OCI-LY1 (cell line): Measurements from ENCODE around the gene DIAPH2.

Source experiments
- CTCF ChIP-seq: fragments of 200-600 bp; sonication (generic), shearing (Covaris generic); IDR thresholded peaks from 2 replicates; pipeline ENCODE4 v1.5.1; 2017; ENCODE audit warnings: mild to moderate bottlenecking, antibody characterized with exemption, low read length, moderate library complexity, mixed read lengths
- EZH2 ChIP-seq: fragments of 200-600 bp; sonication (generic), shearing (Covaris generic); IDR thresholded peaks from 2 replicates; pipeline ENCODE4 v1.8.0; 2017; ENCODE audit warnings: borderline replicate concordance, mixed run types, mild to moderate bottlenecking, antibody characterized with exemption, low read length, moderate library complexity, mixed read lengths

- TF ChIP-seq CTCF (no peak), EZH2 (no peak)
Observed at GRCh38 chrX:96907516-96908272, 223.1 kb downstream of the DIAPH2 start.
